Globus pallidus (tissue), 1 donor: ENCODE results near the gene KATNBL1.

ENCODE experiments used
- DNase-seq: peaks from one replicate; pipeline ENCODE4 v3.0.0-alpha.2; 2015; ENCODE audit warnings: low spot score

The KATNBL1 gene

GRCh38 chr15:34209421-34210282 is at the start of gene KATNBL1:
KATNBL1 (minus strand) TSS chr15:34210096; CDS start chr15:34163676, 46,420 bp downstream.
- peak; percentile 94 for DNase-seq

GRCh38 chr15:34259566-34259965 is 49.7 kb upstream of the KATNBL1 start:
- no peak for DNase-seq

GRCh38 chr15:34258151-34258550 is 48.3 kb upstream of the KATNBL1 start:
- DNase-seq: no peak

GRCh38 chr15:34252545-34252944 is 42.6 kb upstream of the KATNBL1 start:
- no peak for DNase-seq

- DNase-seq: no peak
Observed at GRCh38 chr15:34248190-34248589, 38.3 kb upstream of the KATNBL1 start.

- no peak for DNase-seq
Observed at GRCh38 chr15:34246276-34246976, 36.5 kb upstream of the KATNBL1 start.

- no peak for DNase-seq
Observed at GRCh38 chr15:34243226-34243625, 33.3 kb upstream of the KATNBL1 start.

GRCh38 chr15:34242331-34242710 is 32.4 kb upstream of the KATNBL1 start:
- no peak for DNase-seq

- peak; percentile 9 for DNase-seq
Observed at GRCh38 chr15:34241376-34242330, 31.8 kb upstream of the KATNBL1 start.

- DNase-seq: no peak
Observed at GRCh38 chr15:34240537-34240936, 30.6 kb upstream of the KATNBL1 start.

GRCh38 chr15:34239151-34239808 is 29.4 kb upstream of the KATNBL1 start:
- no peak for DNase-seq

- DNase-seq: no peak
Observed at GRCh38 chr15:34233614-34234013, 23.7 kb upstream of the KATNBL1 start.

- DNase-seq: no peak
Observed at GRCh38 chr15:34223904-34224596, 14.2 kb upstream of the KATNBL1 start.

- DNase-seq: no peak
Observed at GRCh38 chr15:34217587-34218225, 7.8 kb upstream of the KATNBL1 start.

- no peak for DNase-seq
Observed at GRCh38 chr15:34216527-34217270, 6.8 kb upstream of the KATNBL1 start.

GRCh38 chr15:34214135-34214534 is 4.2 kb upstream of the KATNBL1 start:
- DNase-seq: no peak

GRCh38 chr15:34213690-34214089 is 3.8 kb upstream of the KATNBL1 start:
- DNase-seq: no peak

- no peak for DNase-seq
Observed at GRCh38 chr15:34206011-34206410, 3.9 kb downstream of the KATNBL1 start.

- DNase-seq: no peak
Observed at GRCh38 chr15:34203936-34204335, 6.0 kb downstream of the KATNBL1 start.

GRCh38 chr15:34203305-34203704 is 6.6 kb downstream of the KATNBL1 start:
- no peak for DNase-seq
